HG03571 (cell line): ENCODE measurements around the gene IL20RB.

Experiments used
- ATAC-seq: cut with Tn5 transposase; IDR thresholded peaks from one replicate; pipeline ENCODE4 v1.9.1; 2021; ENCODE audit not compliant: unreplicated experiment

The IL20RB gene

GRCh38 chr3:136957751-136958288 is at the start of gene IL20RB:
Gene IL20RB, plus strand, starts transcription at chr3:136957983. Its CDS starts 131 bp downstream, at chr3:136958114.
- ATAC-seq: no peak

GRCh38 chr3:136908297-136908696 is 49.5 kb upstream of the IL20RB start:
- ATAC-seq: no peak

- no peak for ATAC-seq
Observed at GRCh38 chr3:136909187-136909586, 48.6 kb upstream of the IL20RB start.

GRCh38 chr3:136910697-136911096 is 47.1 kb upstream of the IL20RB start:
- ATAC-seq: no peak

- no peak for ATAC-seq
Observed at GRCh38 chr3:136913168-136913567, 44.6 kb upstream of the IL20RB start.

- no peak for ATAC-seq
Observed at GRCh38 chr3:136914739-136915138, 43.0 kb upstream of the IL20RB start.

- no peak for ATAC-seq
Observed at GRCh38 chr3:136916223-136916622, 41.6 kb upstream of the IL20RB start.

- ATAC-seq: no peak
Observed at GRCh38 chr3:136919799-136920580, 37.8 kb upstream of the IL20RB start.

- no peak for ATAC-seq
Observed at GRCh38 chr3:136920904-136921611, 36.7 kb upstream of the IL20RB start.

GRCh38 chr3:136925425-136926190 is 32.2 kb upstream of the IL20RB start:
- ATAC-seq: no peak

- no peak for ATAC-seq
Observed at GRCh38 chr3:136928240-136928639, 29.5 kb upstream of the IL20RB start.

GRCh38 chr3:136929977-136930670 is 27.7 kb upstream of the IL20RB start:
- ATAC-seq: no peak

- ATAC-seq: no peak
Observed at GRCh38 chr3:136931606-136932005, 26.2 kb upstream of the IL20RB start.

- no peak for ATAC-seq
Observed at GRCh38 chr3:136932523-136932922, 25.3 kb upstream of the IL20RB start.

GRCh38 chr3:136932978-136933772 is 24.6 kb upstream of the IL20RB start:
- no peak for ATAC-seq

- ATAC-seq: no peak
Observed at GRCh38 chr3:136937175-136937574, 20.6 kb upstream of the IL20RB start.

GRCh38 chr3:136937851-136938250 is 19.9 kb upstream of the IL20RB start:
- no peak for ATAC-seq

- no peak for ATAC-seq
Observed at GRCh38 chr3:136938334-136938733, 19.4 kb upstream of the IL20RB start.

GRCh38 chr3:136939489-136939888 is 18.3 kb upstream of the IL20RB start:
- ATAC-seq: no peak

- no peak for ATAC-seq
Observed at GRCh38 chr3:136942803-136943202, 15.0 kb upstream of the IL20RB start.
